ENCODE data around the gene TLR1. TPM values are rescaled to one million over a fixed set of nuclear protein-coding genes. Genes with fewer than 3 reads are reported as not detected.

Gene TLR1
- total RNA-seq, 1 experiment from 2014 or later: 0.28 TPM

GRCh38 chr4:38752941-38753806, 51.4 kb downstream of the TLR1 start:
- POLR2A ChIA-PET: no interaction called here
- Mint-ChIP-seq H3K36me3 (peaks cover 6% of the 10 kb centered on the region), H3K9me3 (peaks cover 8% of the 10 kb centered on the region), H3K27me3 (ENCODE audit: low read depth) (peaks cover 4% of the 10 kb centered on the region; the same call in 1 of the 2 replicates), H3K4me1 (peaks cover 6% of the 10 kb centered on the region), H3K27ac (no peak overlapping the region), H3K4me3 (no peak overlapping the region)
- peak; percentile 99 for ATAC-seq
- CTCF ChIA-PET: no interaction called here
- TF ChIP-seq GTF2I (CRISPR knock-in tag; conservative IDR thresholded peaks at IDR 0.05): no peak
- peak; percentile 50; the same call in 1 of the 2 replicates for TF ChIP-seq SP1 (CRISPR knock-in tag; conservative IDR thresholded peaks at IDR 0.05)
- TF ChIP-seq SMAD3 (CRISPR knock-in tag; IDR thresholded peaks at IDR 0.05; ENCODE audit: borderline replicate concordance): 0 out of 2 replicates have a peak, but pooled peaks have one; percentile 59
- TF ChIP-seq NFE2L1 (CRISPR knock-in tag; IDR thresholded peaks at IDR 0.05): peak; percentile 35; the same call in 1 of the 2 replicates
- peak; percentile 88 for DNase-seq (ENCODE audit: low spot score)

GRCh38 chr4:38752372-38752940, 52.1 kb downstream of the TLR1 start:
- peaks cover 6% of the 10 kb centered on the region for H3K4me1 Mint-ChIP-seq
- no peak overlapping the region for H3K27ac Mint-ChIP-seq
- H3K27me3 Mint-ChIP-seq (ENCODE audit: low read depth): peaks cover 4% of the 10 kb centered on the region; the same call in 1 of the 2 replicates
- ChIA-PET POLR2A (no interaction called here), CTCF (no interaction called here)
- no peak overlapping the region for H3K4me3 Mint-ChIP-seq
- H3K36me3 Mint-ChIP-seq: peaks cover 9% of the 10 kb centered on the region
- no peak for TF ChIP-seq E2F4 (CRISPR knock-in tag; IDR thresholded peaks at IDR 0.05; ENCODE audit: borderline replicate concordance, low read depth)
- TF ChIP-seq, protein P1, sequence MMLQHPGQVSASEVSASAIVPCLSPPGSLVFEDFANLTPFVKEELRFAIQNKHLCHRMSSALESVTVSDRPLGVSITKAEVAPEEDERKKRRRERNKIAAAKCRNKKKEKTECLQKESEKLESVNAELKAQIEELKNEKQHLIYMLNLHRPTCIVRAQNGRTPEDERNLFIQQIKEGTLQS (CRISPR knock-in tag; conservative IDR thresholded peaks at IDR 0.05): no peak
- no peak for TF ChIP-seq ETV6 (CRISPR knock-in tag; IDR thresholded peaks at IDR 0.05)
- no peak for TF ChIP-seq FOXP4 (CRISPR knock-in tag; IDR thresholded peaks at IDR 0.05)
- TF ChIP-seq MYBL2 (CRISPR knock-in tag; IDR thresholded peaks at IDR 0.05): no peak
- no peak for TF ChIP-seq ZNF263 (CRISPR knock-in tag; IDR thresholded peaks at IDR 0.05; ENCODE audit: low read depth)
- TF ChIP-seq ZMAT4 (CRISPR knock-in tag; IDR thresholded peaks at IDR 0.05): no peak
- no peak for TF ChIP-seq HMGXB4 (CRISPR knock-in tag; IDR thresholded peaks at IDR 0.05)
- ATAC-seq (no peak), DNase-seq (ENCODE audit: low spot score) (no peak)
- H3K9me3 Mint-ChIP-seq: peaks cover 11% of the 10 kb centered on the region

DNA sequence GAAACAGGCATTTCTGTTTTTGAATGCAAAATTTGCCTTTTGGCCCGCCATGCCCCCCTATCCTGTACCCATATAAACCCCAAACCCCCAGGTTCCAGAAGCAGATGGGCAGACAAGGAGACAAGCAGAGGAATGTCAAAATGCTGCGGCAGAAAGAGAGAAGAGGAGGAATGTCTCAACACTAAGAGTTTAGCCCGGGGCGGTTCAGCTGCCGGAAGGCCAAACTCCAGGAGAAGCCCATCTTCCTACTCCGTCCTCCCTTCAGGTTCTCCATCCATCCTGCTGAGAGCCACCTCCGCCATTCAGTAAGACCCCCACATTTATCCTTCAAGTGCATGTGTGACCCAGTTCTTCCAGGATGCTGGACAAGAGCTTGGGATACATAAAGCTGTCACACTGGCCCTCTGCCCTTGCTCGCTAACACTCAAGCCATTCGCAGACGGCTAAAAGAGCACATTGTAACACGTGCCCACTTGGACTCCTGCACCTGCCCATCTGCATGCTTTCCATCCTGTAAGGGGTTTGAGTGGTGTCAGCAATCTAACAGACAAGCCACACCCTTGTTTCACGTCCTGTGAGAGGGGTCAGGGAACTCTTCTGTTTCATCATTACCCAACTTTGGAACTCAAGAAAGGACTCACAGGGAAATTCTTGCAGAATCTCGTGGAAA, 53.1 kb downstream of the TLR1 start:
- Mint-ChIP-seq H3K36me3 (peaks cover 16% of the 10 kb centered on the region), H3K27ac (no peak overlapping the region), H3K4me3 (no peak overlapping the region), H3K4me1 (peaks cover 6% of the 10 kb centered on the region), H3K9me3 (peaks cover 20% of the 10 kb centered on the region), H3K27me3 (ENCODE audit: low read depth) (peaks cover 4% of the 10 kb centered on the region; the same call in 1 of the 2 replicates)
- CTCF ChIA-PET: no interaction called here
- DNase-seq (ENCODE audit: low spot score) (no peak), ATAC-seq (no peak)
- POLR2A ChIA-PET: no interaction called here
- TF ChIP-seq, protein P2, sequence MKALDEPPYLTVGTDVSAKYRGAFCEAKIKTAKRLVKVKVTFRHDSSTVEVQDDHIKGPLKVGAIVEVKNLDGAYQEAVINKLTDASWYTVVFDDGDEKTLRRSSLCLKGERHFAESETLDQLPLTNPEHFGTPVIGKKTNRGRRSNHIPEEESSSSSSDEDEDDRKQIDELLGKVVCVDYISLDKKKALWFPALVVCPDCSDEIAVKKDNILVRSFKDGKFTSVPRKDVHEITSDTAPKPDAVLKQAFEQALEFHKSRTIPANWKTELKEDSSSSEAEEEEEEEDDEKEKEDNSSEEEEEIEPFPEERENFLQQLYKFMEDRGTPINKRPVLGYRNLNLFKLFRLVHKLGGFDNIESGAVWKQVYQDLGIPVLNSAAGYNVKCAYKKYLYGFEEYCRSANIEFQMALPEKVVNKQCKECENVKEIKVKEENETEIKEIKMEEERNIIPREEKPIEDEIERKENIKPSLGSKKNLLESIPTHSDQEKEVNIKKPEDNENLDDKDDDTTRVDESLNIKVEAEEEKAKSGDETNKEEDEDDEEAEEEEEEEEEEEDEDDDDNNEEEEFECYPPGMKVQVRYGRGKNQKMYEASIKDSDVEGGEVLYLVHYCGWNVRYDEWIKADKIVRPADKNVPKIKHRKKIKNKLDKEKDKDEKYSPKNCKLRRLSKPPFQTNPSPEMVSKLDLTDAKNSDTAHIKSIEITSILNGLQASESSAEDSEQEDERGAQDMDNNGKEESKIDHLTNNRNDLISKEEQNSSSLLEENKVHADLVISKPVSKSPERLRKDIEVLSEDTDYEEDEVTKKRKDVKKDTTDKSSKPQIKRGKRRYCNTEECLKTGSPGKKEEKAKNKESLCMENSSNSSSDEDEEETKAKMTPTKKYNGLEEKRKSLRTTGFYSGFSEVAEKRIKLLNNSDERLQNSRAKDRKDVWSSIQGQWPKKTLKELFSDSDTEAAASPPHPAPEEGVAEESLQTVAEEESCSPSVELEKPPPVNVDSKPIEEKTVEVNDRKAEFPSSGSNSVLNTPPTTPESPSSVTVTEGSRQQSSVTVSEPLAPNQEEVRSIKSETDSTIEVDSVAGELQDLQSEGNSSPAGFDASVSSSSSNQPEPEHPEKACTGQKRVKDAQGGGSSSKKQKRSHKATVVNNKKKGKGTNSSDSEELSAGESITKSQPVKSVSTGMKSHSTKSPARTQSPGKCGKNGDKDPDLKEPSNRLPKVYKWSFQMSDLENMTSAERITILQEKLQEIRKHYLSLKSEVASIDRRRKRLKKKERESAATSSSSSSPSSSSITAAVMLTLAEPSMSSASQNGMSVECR (CRISPR knock-in tag; IDR thresholded peaks at IDR 0.05; ENCODE audit: borderline replicate concordance): no peak
- no peak for TF ChIP-seq ZNF121 (CRISPR knock-in tag; IDR thresholded peaks at IDR 0.05)
- TF ChIP-seq CBFB (CRISPR knock-in tag; IDR thresholded peaks at IDR 0.05; ENCODE audit: low read depth): no peak
- TF ChIP-seq MYBL2 (CRISPR knock-in tag; IDR thresholded peaks at IDR 0.05): no peak
- no peak for TF ChIP-seq FOXJ3 (CRISPR knock-in tag; IDR thresholded peaks at IDR 0.05; ENCODE audit: borderline replicate concordance)
- TF ChIP-seq E2F4 (CRISPR knock-in tag; IDR thresholded peaks at IDR 0.05; ENCODE audit: borderline replicate concordance, low read depth): no peak
- no peak for TF ChIP-seq SP1 (CRISPR knock-in tag; conservative IDR thresholded peaks at IDR 0.05)
